HT1080 (cell line): ENCODE measurements around the gene ALOXE3. TPM values are rescaled to one million over a fixed set of nuclear protein-coding genes. Genes with fewer than 3 reads are reported as not detected.

ENCODE experiments used
- DNase-seq: peaks from one replicate; pipeline ENCODE4 v3.0.0-alpha.2; 2015; ENCODE audit warnings: low read depth
- total RNA-seq: library from RNA; depleted of rRNA; stranded (reverse); fragments of >200 nt; shearing (Covaris generic); gene quantifications from 2 replicates; pipeline ENCODE4 v1.2.3, GENCODE V29; 2014

ALOXE3 gene
- total RNA-seq, 1 experiment from 2014 or later, result 1.0 TPM

DNA sequence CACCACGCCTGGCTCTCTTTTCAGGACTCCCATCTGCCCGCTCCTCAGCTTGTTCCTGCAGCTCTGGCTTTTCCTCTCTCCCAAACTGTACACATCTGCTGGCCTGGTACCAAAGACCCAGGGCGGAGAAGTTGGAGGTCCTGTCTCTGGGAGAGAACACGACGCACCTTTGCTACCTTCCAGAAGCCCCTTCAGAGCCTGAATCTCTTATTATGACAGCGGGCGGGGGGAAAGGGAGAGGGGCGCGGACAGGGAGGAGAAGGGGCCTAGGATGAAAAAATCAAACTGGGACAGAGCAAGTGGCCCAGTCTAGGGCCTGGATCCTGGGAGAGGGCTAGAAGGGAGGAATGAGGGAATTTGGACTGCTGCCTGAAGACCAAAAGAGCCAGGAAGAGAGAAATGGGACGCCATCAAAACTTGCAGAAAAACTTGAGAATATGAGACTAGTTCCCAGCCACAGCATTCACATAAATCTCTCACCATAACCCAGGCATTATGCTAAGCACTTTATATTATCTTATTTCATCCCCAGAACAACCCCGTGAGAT is 36.4 kb upstream of the ALOXE3 start:
- no peak for DNase-seq

DNA sequence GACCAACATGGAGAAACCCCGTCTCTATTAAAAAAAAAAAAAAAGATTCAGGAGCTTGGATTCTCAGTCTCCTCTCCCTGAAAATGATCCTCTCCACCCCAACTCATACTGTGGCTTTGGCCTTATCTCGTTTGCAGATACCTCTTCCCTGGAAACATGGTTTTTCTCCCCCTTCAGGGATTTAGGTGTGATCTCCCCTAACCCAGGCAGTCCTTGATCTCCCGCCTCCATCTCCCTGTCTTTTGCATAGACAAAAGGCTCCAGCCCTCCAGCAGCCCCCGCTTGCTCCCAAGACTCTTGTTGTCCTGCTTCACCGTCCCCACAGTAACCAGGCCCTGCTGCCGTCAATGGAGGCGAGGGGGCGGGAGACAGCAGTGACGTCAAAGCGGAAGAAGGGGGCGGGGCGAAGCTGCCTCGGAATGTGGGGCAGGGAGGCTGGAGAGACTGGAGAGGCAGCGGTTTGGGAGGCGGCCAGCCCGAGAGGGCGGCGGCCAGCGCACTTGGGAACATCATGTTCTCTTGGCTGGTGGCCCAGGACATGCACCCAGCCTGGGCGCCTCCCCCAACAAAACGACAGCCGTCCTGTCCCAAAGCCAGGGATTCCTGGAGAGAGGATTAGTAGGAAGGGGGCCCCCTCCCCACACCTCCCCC is 35.8 kb upstream of the ALOXE3 start:
- DNase-seq, result peak; percentile 96

DNA sequence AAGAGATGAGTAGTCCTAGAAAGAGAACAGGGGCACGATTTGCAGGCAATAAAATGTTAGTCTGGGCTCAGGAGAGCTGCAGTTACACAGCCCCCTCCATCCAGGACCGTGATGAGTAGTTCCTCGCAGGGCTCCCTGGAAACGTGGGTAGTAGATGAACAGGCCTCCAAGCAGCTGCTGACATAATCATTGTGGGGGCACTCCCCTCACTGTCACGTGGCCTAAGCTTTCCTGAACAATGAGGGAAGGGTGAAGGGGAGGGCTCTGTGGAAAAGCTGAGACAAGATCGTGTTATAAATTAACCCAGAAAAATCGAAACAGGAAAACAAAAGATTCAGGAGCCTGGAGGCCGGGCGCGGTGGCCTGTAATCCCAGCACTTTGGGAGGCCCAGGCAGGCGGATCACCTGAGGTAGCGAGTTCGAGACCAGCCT is 35.2 kb upstream of the ALOXE3 start:
- DNase-seq, result peak; percentile 91

DNA sequence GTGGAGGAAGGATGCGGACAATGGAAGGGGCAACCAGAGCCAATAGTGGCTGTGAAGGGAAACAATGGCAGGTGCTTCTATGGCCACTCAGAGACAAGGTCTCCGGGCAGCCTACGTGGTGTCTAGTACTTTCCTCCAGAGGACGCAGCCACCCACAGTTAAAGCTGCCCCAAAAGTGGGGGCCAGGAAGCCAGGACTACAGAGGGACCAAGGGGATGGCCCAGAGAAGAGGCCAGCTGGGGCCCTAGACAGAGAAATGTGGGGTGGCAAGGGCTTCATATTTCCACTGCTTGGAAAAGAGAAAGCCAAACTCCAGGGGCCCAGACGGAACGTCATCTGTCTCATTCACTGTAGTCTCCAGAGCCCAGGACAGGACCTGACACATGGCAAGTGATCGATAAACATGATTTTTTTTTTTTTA is 34.7 kb upstream of the ALOXE3 start:
- DNase-seq, result no peak

DNA sequence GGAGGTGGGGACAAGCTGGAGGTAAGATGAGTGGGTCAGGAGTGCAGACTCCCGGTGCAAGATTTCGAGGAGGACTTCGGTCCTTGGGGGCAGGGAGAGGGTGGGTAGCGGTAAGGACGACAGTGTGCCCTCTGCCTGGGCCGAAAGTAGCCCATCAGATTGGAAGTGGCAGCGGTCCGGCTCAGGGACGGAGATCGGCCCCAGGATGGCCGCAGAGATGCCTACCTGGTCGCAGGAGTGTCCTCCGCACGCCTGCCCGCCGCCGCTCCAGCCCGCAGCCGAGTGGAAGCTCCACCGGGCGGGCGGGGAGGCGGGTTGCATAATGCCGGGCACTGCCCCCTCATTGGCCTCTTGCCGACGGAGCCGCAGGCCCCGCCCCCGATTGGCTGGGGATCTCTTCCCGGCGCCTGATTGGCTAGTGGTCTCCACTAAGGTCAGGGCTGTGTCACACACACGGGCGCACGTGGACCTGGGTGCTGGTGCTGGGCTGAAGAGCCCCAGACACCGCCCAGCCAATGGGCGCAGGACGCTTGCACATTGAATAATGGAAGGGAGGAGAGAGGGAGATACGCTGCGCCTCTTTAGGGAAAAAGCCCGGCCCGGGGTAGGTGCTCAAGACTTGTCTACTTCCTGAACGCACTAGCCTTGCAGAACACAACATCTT is 33.9 kb upstream of the ALOXE3 start, which contains the start of gene PER1:
Gene PER1, minus strand, starts transcription at position 293 of the 664 bp plus-strand sequence. CDS start 1,698 bp downstream, outside the sequence.
- DNase-seq, result peak; percentile 75

DNA sequence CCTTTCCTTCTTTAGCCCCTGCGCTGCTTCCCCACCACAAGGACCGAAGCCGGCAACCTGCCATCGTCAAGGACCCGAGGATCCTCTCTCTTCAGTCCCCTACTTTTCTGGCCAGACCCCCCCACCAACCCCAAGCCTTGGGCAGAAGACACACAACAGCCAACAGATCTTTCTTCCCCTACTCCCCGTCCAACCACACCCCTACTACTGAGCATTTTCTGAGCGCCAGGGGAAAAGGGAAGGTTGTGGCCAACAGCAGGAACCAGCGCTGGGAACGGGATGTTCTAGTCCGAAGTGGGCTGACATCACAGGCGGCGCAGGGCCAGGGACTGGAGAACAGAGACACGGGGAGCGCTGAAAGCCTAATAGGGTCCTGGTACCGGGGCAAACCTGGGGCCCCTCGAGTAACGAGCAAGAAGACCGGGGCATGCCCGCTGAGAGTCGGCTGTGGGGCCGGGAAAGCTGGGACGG is 33.4 kb upstream of the ALOXE3 start:
- DNase-seq, result no peak

DNA sequence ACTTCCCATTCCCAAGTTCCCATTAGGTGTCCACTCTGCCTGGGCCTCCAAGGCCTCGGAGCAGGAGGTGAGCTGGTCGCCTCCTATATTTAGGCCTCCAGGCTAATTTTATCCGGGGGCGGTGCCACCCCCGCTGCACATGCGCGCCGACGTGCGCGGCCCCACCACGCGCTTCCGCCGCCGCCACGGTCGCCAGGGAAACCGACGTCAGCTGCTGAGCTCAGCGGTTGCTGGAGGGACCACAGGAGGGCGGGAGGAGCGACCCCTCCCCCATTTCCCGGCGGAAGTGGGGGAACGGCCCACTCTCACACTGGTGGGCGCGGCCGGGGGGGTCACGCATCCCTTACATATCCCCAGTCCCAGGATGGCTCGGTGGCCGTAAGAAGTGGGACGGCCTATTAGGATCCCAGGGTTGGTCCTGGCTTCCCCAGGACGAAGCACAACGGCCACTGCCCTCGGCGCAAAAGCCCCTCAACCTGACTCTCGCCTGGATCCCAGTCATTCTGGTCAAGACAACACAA is 32.9 kb upstream of the ALOXE3 start:
- peak; percentile 79 for DNase-seq

DNA sequence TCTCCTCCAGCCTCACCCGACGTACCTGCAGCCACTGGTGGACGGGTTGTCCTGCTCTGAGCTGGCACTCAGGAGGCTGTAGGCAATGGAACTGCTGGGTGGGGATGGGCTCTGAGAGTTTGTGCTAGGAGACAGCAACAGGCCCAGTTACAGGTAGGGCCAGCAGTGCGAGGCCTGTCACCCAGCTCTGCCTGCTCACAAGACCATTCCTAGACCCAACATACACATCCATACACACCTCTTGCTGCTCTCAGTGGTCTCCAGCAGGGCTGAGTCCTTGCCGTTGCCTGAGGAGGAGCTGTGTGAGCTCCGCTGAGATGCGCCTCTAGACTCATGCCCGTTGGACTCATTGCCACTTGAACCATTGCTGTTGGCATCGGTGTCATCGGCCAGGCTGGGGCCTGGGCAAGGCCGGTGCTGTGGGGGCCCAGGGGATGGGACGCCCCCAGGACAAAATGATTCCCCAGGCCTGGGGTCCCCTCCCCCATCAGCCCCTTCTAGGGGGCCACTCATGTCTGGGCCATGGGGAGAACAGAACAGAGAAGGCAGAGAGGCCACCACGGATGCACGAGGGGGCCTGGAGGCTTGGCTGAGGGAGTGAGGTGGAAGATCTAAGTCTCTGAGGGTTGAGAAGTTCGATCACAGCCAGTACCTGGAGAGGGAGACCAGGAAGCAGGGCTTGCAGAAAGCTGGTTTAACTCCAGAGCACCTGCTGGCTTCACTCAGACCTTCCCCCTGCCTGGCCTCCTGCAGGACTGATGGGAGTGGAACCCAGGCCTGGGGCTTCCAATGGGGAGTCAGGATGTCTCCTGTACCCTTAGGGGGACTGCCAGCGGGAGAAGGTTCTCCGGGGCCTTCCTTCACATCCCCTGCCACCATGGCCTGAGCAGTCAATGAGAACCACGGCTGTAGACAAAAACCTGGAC is 32.1 kb upstream of the ALOXE3 start:
- no peak for DNase-seq

DNA sequence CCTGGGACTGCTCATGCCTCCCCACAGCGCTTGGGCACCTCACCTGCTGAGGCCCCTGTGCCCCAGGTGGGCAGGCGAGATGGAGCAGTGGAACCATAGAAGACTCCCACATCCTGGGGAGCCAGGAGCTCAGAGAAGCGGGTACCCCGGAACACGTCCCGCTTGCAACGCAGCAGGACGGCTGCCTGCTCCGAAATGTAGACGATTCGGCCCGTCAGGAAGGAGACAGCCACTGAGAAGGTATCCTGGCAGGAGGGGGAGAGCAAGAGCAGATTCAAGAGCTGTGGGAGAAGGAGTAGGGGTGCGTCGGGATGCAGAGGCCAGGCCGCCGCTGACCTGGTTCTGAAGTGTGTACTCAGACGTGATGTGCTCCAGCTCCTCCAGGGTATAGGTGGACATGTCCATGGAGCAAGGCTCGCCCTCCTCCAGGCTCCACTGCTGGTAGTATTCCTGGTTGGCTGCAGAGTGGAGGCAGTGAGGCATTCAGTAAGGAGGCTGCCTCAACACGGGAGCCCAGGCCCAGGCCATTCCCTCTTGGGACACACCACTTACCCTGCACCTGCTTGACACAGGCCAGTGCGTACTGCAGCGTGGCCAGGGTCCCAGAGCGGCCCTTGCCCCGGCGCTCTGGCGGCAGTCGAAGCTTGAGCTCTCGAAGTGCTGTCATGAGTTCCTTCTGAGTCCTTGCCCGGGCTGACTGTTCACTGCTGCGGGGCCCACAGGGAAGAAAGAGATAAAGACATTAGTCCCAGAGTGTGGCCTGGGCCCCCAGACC is 31.3 kb upstream of the ALOXE3 start:
- no peak for DNase-seq

DNA sequence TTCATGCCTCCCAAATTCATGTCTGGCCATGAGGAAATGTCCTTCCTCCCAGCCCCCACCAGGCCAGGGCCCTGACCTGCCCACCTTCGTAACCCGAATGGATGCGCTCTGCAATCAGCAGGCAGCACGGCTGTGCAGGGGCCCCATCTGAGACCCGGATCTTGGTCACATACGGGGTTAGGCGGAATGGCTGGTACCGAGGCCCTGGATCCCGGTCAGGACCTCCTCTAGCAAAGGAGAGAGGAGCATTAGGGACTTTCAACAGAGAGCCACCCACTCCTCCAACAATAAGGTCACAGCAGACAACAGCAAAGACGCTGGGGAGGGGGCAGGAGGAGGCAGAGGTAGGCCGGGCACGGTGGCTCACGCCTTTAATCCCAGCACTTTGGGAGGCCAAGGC is 30.2 kb upstream of the ALOXE3 start:
- no peak for DNase-seq

DNA sequence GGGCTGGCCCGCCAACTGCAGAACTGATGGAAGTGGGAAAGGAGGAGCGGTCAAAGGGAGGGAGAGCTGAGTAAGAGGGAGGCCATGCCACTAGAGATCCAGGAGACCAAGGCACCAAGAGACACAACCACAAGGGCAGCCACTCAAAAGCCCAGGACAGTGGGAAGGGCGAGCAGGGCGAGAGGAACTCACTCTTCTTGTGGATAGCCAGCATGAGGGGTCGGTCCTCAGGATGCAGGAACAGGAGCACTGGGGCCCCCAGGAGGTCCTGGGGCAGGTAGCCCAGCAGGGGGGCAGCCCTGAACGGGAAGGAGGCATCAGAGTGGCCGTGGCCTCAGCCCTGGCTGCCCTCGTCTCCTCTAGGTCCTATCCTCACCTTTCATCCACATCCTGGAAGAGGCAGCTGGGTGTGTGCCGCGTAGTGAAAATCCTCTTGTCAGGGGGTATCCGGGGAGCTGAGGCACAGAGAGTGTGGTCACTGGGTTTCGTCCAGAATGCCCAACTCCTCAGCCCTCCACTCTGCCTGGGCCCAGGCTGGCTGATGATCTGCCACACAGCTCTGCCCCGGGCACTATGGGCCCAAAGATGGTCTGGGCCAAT is 29.6 kb upstream of the ALOXE3 start:
- DNase-seq, result no peak

DNA sequence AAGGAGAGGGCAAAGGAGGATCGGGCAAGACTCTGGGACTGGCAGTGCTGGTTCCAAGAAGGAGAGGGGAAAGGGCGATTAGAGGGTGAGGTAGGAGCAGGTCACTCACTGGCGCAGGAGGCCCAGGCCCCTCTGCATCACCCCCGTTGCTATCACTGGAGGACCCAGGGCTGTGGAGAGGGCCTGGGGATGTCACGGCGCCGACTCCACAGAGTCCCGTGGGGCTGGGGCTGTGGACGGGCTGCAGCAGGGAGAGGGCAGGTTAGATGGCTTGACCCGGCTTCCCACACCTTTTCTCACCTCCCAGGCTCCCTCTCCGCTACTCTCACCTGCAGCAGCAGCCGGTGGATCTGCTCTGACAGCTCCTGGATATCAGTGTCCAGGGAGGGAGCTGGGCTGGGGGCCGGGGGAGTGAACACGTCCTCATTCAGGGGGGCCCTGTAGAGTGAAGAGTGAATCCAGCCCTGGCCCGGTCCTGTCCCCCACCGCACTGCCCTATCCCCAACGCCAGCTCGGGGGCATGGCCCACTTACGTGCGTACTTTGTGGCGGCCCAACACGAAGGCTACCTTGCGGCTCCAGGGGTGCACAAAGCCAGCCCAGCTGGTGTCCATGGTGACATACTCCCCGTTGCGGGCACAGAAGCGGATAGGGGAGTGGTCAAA is 29.0 kb upstream of the ALOXE3 start:
- no peak for DNase-seq

DNA sequence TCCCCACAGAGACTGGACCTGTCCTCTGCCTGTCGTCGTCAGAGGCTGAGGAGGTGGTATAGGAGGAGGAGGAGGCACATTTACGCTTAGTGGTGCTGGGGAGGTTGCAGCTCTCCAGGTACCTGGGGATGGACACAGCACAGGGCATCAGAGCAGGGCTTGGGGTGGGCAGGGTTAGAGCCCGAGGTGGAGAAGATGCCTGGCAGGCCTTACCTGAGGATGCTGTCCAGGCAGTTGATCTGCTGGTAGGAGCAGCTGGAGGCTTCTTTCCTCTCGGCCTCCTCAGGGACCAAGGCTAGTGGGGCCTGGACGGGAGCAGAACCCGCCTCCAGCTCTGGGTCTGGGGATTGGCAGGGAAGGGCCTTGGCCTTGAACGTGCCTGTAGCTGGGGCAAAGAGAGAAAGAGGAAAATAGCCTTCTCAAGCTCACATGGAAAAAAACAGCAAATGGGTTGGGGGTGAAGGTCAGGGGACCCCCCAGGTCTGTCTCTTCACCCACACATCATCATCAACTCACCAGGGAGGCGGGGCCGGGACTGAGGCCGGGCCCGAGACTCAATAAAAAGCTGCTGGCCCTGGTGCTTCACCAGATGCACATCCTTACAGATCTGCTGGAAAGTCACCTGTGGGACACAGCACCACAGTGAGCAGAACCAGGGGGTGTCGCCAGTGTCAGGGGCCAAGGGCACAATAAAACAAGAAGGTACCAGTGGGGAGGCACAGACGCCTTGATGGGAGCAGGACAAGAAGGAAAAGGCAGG is 28.2 kb upstream of the ALOXE3 start:
- DNase-seq, result no peak

DNA sequence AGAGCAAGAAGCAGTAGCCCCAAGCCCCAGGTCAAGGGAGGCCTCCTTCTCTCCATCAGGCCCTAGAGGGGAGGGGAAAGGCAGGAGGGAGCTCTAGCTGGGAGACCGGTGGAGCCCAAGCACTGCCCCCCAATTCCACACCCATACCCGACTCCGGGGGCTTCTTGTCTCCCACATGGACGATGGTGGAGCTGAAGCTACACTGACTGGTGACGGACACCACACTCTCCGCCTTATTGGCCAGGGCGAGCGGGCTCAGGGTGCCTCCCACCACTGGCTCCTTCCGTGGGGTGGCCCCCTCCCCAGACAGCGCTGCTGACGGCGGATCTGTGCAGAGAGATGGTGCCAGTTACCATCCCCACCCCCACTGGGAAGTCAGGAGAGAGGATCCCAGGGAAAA is 27.5 kb upstream of the ALOXE3 start:
- DNase-seq, result no peak

DNA sequence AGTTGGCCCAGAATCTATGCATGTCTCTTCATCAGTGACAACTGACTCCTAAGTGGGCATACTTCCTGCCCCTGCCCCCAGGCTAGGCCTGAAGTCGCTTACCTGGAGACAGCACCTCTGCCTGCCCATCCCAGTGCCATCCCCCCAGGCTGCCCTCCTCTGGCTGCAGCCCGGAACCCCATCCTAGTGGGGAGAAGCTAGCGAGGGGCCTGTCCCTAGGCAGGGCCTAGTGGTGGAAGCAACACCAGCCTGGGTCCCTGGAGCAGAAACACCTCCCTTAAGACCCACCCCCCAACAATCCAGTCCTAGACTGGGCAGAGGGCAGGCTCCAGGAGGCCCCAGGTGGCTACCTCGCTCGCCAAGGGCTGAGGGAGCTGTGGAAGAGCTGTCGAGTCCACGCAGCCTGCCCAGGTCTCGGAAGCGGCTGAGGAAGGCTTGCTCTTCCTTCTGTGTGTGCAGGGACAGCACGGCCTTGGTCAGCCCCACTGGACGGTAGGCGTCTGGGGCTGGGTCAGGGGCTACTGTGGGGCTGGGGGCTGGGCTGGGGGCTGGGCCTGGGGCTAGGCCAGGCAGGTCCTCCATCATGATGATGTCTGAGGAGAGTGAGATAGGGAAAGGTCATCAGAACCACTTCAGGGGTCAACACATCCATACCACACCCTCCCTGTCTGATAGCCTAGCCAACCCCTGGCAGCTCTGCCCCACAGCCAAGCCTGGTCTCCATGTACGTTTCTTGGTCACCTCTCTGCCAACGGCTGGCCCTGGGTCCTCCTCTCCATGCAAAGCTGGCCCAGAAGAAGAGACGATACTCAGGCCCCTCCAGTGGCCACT is 26.3 kb upstream of the ALOXE3 start:
- no peak for DNase-seq

DNA sequence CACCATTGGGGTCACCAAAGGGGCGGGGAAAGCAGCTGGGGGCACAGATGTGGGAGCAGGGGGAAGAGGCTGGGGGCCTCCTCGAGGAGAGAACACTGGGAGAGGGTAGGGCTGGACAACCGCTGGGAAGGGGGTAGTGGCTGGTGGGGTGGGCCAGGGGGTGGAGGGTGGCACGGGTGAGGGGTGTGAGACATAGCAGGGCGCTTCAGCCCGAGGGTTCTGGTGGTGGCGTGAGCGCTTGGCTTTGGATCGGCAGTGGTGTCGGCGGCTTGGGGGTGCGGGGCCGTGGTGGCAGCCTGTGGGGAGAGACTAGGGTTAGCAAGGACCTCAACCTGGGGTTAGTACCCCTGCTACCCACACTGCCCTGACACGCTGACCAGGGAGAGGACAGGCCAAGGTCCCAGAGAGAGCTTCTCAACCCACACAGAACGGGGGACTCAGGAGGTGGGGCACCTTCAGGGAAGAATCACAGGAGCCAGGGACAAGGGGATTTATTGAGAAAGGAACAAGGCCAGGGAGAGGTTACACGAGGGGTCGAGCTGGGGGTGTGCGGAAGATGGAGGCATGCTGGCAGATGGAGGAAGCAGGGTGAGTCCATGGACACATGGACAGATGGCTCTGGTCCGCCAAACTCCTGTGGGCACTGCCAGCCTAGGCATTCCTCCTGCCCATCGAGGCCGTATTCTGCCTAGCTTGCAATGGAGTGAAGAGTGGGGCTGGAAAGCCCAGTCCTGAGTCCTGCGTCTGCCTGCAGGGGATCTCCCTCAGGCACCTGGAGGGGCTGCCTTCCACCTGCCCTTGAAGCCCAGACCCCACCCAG is 25.5 kb upstream of the ALOXE3 start:
- no peak for DNase-seq
